Adipose tissue (tissue), 3 donors: ENCODE measurements around the gene EIF4G3. TPM values are rescaled to one million over a fixed set of nuclear protein-coding genes. Genes with fewer than 3 reads are reported as not detected.
"Not testable (repeated sequence)": the region's sequence is repeated elsewhere in the genome, so short reads cannot be mapped to it uniquely, and the experiment has no call there.

Experiments
- H3K27ac ChIP-seq: one replicate; pipeline ENCODE4 v1.5.1; 2013; ENCODE audit warnings: low read depth, low read length
- WGBS, 3 donors: extraction: QIAGEN DNeasy Blood & Tissue Kit; methylation state at CpG; one replicate each; pipeline ENCODE4 v1.1.7; 2013; 5-methylcytosine and 5-hydroxymethylcytosine counted together
- polyA plus RNA-seq, 3 donors: library from polyadenylated mRNA; stranded (reverse); fragments of 200-250 nt; gene quantifications; one replicate each; pipeline ENCODE4 v1.2.3, GENCODE V29; 2013
- donor health status: healthy with polysubstance abuse.
- donor health status: Bipolar disorder and iron deficiency.
- donor health status: healthy.

Gene EIF4G3
- polyA plus RNA-seq, 3 donors: 5.4 to 24.1 (median 19.0) TPM

GRCh38 chr1:20847611-20848080, 329.1 kb downstream of the EIF4G3 start:
- 79 to 93% (median 90%) methylated on average over 4 of the region's 4 CpGs for WGBS, 3 donors
- no peak overlapping the region for H3K27ac ChIP-seq

- WGBS, 3 donors: 94 to 96% (median 95%) methylated on average over 6 of the region's 6 CpGs
Measured at GRCh38 chr1:20846461-20847374, 330.0 kb downstream of the EIF4G3 start.

GRCh38 chr1:20840731-20841130, 336.0 kb downstream of the EIF4G3 start:
- no peak overlapping the region for H3K27ac ChIP-seq

More at GRCh38 chr1:20846461-20847374, 330.0 kb downstream of the EIF4G3 start:
- H3K27ac ChIP-seq: no peak overlapping the region

- H3K27ac ChIP-seq: no peak overlapping the region
- WGBS, 3 donors: 62 to 93% (median 64%) methylated on average over 4 of the region's 4 CpGs
Measured at GRCh38 chr1:20837554-20838192, 339.0 kb downstream of the EIF4G3 start.

GRCh38 chr1:20836230-20836629, 340.5 kb downstream of the EIF4G3 start:
- 96 to 99% (median 99%) methylated on average over 4 of the region's 4 CpGs for WGBS, 3 donors

GRCh38 chr1:20834780-20835179, 341.9 kb downstream of the EIF4G3 start:
- H3K27ac ChIP-seq: no peak overlapping the region

More at GRCh38 chr1:20836230-20836629, 340.5 kb downstream of the EIF4G3 start:
- H3K27ac ChIP-seq: no peak overlapping the region

GRCh38 chr1:20834192-20834591, 342.5 kb downstream of the EIF4G3 start:
- WGBS, 3 donors: 96 to 100% (median 97%) methylated on average over 1 of the region's 1 CpG
- H3K27ac ChIP-seq: no peak overlapping the region

- 94 to 100% (median 96%) methylated on average over 2 of the region's 2 CpGs for WGBS, 3 donors
Measured at GRCh38 chr1:20830378-20830777, 346.3 kb downstream of the EIF4G3 start.

GRCh38 chr1:20829946-20830345, 346.8 kb downstream of the EIF4G3 start:
- no peak overlapping the region for H3K27ac ChIP-seq
- 78 to 89% (median 82%) methylated on average over 1 of the region's 1 CpG for WGBS, 3 donors

More at GRCh38 chr1:20830378-20830777, 346.3 kb downstream of the EIF4G3 start:
- H3K27ac ChIP-seq: no peak overlapping the region

- no peak overlapping the region for H3K27ac ChIP-seq
- 90 to 95% (median 91%) methylated on average over 1 of the region's 1 CpG for WGBS, 3 donors
Measured at GRCh38 chr1:20829531-20829930, 347.2 kb downstream of the EIF4G3 start.

GRCh38 chr1:20823845-20824244, 352.9 kb downstream of the EIF4G3 start:
- no peak overlapping the region for H3K27ac ChIP-seq

- no peak overlapping the region for H3K27ac ChIP-seq
- WGBS, 3 donors: 29 to 50% (median 30%) methylated on average over 2 of the region's 2 CpGs
Measured at GRCh38 chr1:20821466-20821865, 355.2 kb downstream of the EIF4G3 start.

- 76 to 91% (median 89%) methylated on average over 5 of the region's 5 CpGs for WGBS, 3 donors
- no peak overlapping the region for H3K27ac ChIP-seq
Measured at GRCh38 chr1:20819818-20820217, 356.9 kb downstream of the EIF4G3 start.

- WGBS, 3 donors: no CpG with 5 or more reads among the region's 4 CpGs
- H3K27ac ChIP-seq: no peak overlapping the region
Measured at GRCh38 chr1:20814534-20814871, 362.2 kb downstream of the EIF4G3 start.

GRCh38 chr1:20811916-20812315, 364.8 kb downstream of the EIF4G3 start:
- H3K27ac ChIP-seq: no peak overlapping the region
- 90 to 94% (median 92%) methylated on average over 5 of the region's 5 CpGs for WGBS, 3 donors

GRCh38 chr1:20793236-20793635, 383.5 kb downstream of the EIF4G3 start:
- no peak overlapping the region for H3K27ac ChIP-seq
- 96 to 98% (median 96%) methylated on average over 4 of the region's 4 CpGs for WGBS, 3 donors

GRCh38 chr1:20792196-20792595, 384.5 kb downstream of the EIF4G3 start:
- 62 to 89% (median 88%) methylated on average over 2 of the region's 2 CpGs for WGBS, 3 donors
- H3K27ac ChIP-seq: no peak overlapping the region

GRCh38 chr1:20790785-20791184, 385.9 kb downstream of the EIF4G3 start:
- no peak overlapping the region for H3K27ac ChIP-seq
- WGBS, 3 donors: 74 to 93% (median 92%) methylated on average over 3 of the region's 3 CpGs

GRCh38 chr1:20789598-20789997, 387.1 kb downstream of the EIF4G3 start:
- not testable (repeated sequence) for H3K27ac ChIP-seq
- 82 to 94% (median 92%) methylated on average over 8 to 9 of the region's 9 CpGs for WGBS, 3 donors
